Measurements from ENCODE around the gene IGLL1. TPM values are rescaled to one million over a fixed set of nuclear protein-coding genes. Genes with fewer than 3 reads are reported as not detected.
"Not testable (repeated sequence)": the region's sequence is repeated elsewhere in the genome, so short reads cannot be mapped to it uniquely, and the experiment has no call there.

Gene IGLL1
- total RNA-seq, 1 experiment from 2014 or later: not detected

- in situ Hi-C loops (cut with HindIII; ENCODE audit: low sequenced_read_pairs): no loop called here
These were observed 32.1 kb downstream of the IGLL1 start for GRCh38 chr22:23547818-23548500.

GRCh38 chr22:23547382-23547781 is 32.7 kb downstream of the IGLL1 start:
- DNase-seq (ENCODE audit: low spot score); in situ Hi-C loops (cut with HindIII; ENCODE audit: low sequenced_read_pairs): not testable (repeated sequence)

More at GRCh38 chr22:23547818-23548500, 32.1 kb downstream of the IGLL1 start:
- DNase-seq (ENCODE audit: low spot score): no peak

GRCh38 chr22:23544852-23545251 is 35.2 kb downstream of the IGLL1 start:
- in situ Hi-C loops (cut with HindIII; ENCODE audit: low sequenced_read_pairs): no loop called here
- no peak for DNase-seq (ENCODE audit: low spot score)

GRCh38 chr22:23543506-23544000 is 36.5 kb downstream of the IGLL1 start:
- DNase-seq (ENCODE audit: low spot score); in situ Hi-C loops (cut with HindIII; ENCODE audit: low sequenced_read_pairs): not testable (repeated sequence)

GRCh38 chr22:23542933-23543332 is 37.2 kb downstream of the IGLL1 start:
- in situ Hi-C loops (cut with HindIII; ENCODE audit: low sequenced_read_pairs): no loop called here
- no peak for DNase-seq (ENCODE audit: low spot score)

- in situ Hi-C loops (cut with HindIII; ENCODE audit: low sequenced_read_pairs); DNase-seq (ENCODE audit: low spot score): not testable (repeated sequence)
These were observed 37.7 kb downstream of the IGLL1 start for GRCh38 chr22:23542391-23542790.

- peak; percentile 48 for DNase-seq (ENCODE audit: low spot score)
- in situ Hi-C loops (cut with HindIII; ENCODE audit: low sequenced_read_pairs): not testable (repeated sequence)
These were observed 38.2 kb downstream of the IGLL1 start for GRCh38 chr22:23541849-23542281.

- in situ Hi-C loops (cut with HindIII; ENCODE audit: low sequenced_read_pairs); DNase-seq (ENCODE audit: low spot score): not testable (repeated sequence)
These were observed 39.3 kb downstream of the IGLL1 start for GRCh38 chr22:23540837-23541236.

- DNase-seq (ENCODE audit: low spot score); in situ Hi-C loops (cut with HindIII; ENCODE audit: low sequenced_read_pairs): not testable (repeated sequence)
These were observed 40.3 kb downstream of the IGLL1 start for GRCh38 chr22:23539839-23540198.

GRCh38 chr22:23539135-23539838 is 40.8 kb downstream of the IGLL1 start:
- in situ Hi-C loops (cut with HindIII; ENCODE audit: low sequenced_read_pairs): no loop called here
- peak; percentile 85 for DNase-seq (ENCODE audit: low spot score)

- in situ Hi-C loops (cut with HindIII; ENCODE audit: low sequenced_read_pairs); DNase-seq (ENCODE audit: low spot score): not testable (repeated sequence)
These were observed 41.4 kb downstream of the IGLL1 start for GRCh38 chr22:23538696-23539030.

- in situ Hi-C loops (cut with HindIII; ENCODE audit: low sequenced_read_pairs): not testable (repeated sequence)
- DNase-seq (ENCODE audit: low spot score): peak; percentile 39
These were observed 42.0 kb downstream of the IGLL1 start for GRCh38 chr22:23537830-23538695.

GRCh38 chr22:23537416-23537815 is 42.7 kb downstream of the IGLL1 start:
- in situ Hi-C loops (cut with HindIII; ENCODE audit: low sequenced_read_pairs): no loop called here
- DNase-seq (ENCODE audit: low spot score): no peak

GRCh38 chr22:23536821-23537345 is 43.2 kb downstream of the IGLL1 start:
- in situ Hi-C loops (cut with HindIII; ENCODE audit: low sequenced_read_pairs): no loop called here
- no peak for DNase-seq (ENCODE audit: low spot score)

GRCh38 chr22:23535790-23536661 is 44.1 kb downstream of the IGLL1 start:
- in situ Hi-C loops (cut with HindIII; ENCODE audit: low sequenced_read_pairs); DNase-seq (ENCODE audit: low spot score): not testable (repeated sequence)

- in situ Hi-C loops (cut with HindIII; ENCODE audit: low sequenced_read_pairs): no loop called here
- DNase-seq (ENCODE audit: low spot score): no peak
These were observed 45.0 kb downstream of the IGLL1 start for GRCh38 chr22:23534851-23535717.

GRCh38 chr22:23534201-23534850 is 45.8 kb downstream of the IGLL1 start:
- in situ Hi-C loops (cut with HindIII; ENCODE audit: low sequenced_read_pairs): no loop called here
- no peak for DNase-seq (ENCODE audit: low spot score)
